Measurements from ENCODE around the gene SLC35C1. TPM values are rescaled to one million over a fixed set of nuclear protein-coding genes. Genes with fewer than 3 reads are reported as not detected.

The SLC35C1 gene
- 10 to 100 TPM; 14.1 to 20.6 TPM for total RNA-seq

GRCh38 chr11:45804761-45805304 lies at the start of gene SLC35C1:
TSS of gene SLC35C1 (plus strand) at chr11:45805149. CDS start at chr11:45805802, 653 bp downstream.
- Histone ChIP-seq H3K9me3 (no peaks in the 10 kb centered on the region), H3K27me3 (replicated peaks; ENCODE audit: insufficient read depth) (no peaks in the 10 kb centered on the region), H3K4me1 (replicated peaks) (peaks cover 24% of the 10 kb centered on the region), H3K27ac (peak within 1 kb of the TSS; percentile 81 to 88), H3K4me3 (peak within 1 kb of the TSS; percentile 70 to 83), H3K36me3 (no peaks in the 10 kb centered on the region)
- intact Hi-C loops (cut with DNase I): loop anchor here (5.0 kb wide), 1 partner anchor 42 kb away; the partner anchor contains the start of gene CRY2
- TF ChIP-seq CTCF (IDR thresholded peaks at IDR 0.05) (peak in 3 of 4 experiments; percentile 45 to 53 (median 49)), POLR2A (IDR thresholded peaks at IDR 0.05) (peak; percentile 98), POLR2AphosphoS5 (IDR thresholded peaks at IDR 0.05) (peak; percentile 93)
- peak; percentile 97 for DNase-seq (ENCODE audit: low spot score)
- 2% methylated on average over 36 of the region's 49 CpGs for WGBS

GRCh38 chr11:45755281-45755859 lies 49.6 kb upstream of the SLC35C1 start:
- H3K4me1 ChIP-seq (replicated peaks): no peaks in the 10 kb centered on the region
- 49% methylated on average over 14 of the region's 14 CpGs for WGBS
- H3K9me3 ChIP-seq: no peaks in the 10 kb centered on the region
- no peak for TF ChIP-seq POLR2A (IDR thresholded peaks at IDR 0.05)
- TF ChIP-seq POLR2AphosphoS5 (IDR thresholded peaks at IDR 0.05): no peak
- TF ChIP-seq CTCF (IDR thresholded peaks at IDR 0.05): no peak
- H3K27me3 ChIP-seq (replicated peaks; ENCODE audit: insufficient read depth): no peaks in the 10 kb centered on the region
- no peak overlapping the region for H3K4me3 ChIP-seq
- H3K27ac ChIP-seq: no peak overlapping the region
- intact Hi-C loops (cut with DNase I): no loop called here
- no peak for DNase-seq (ENCODE audit: low spot score)
- no peaks in the 10 kb centered on the region for H3K36me3 ChIP-seq

GRCh38 chr11:45756384-45757010 lies 48.5 kb upstream of the SLC35C1 start:
- Histone ChIP-seq H3K27ac (no peak overlapping the region), H3K4me3 (no peak overlapping the region), H3K4me1 (replicated peaks) (no peaks in the 10 kb centered on the region), H3K9me3 (no peaks in the 10 kb centered on the region), H3K36me3 (no peaks in the 10 kb centered on the region), H3K27me3 (replicated peaks; ENCODE audit: insufficient read depth) (no peaks in the 10 kb centered on the region)
- no peak for DNase-seq (ENCODE audit: low spot score)
- TF ChIP-seq POLR2AphosphoS5 (IDR thresholded peaks at IDR 0.05) (no peak), CTCF (IDR thresholded peaks at IDR 0.05) (no peak), POLR2A (IDR thresholded peaks at IDR 0.05) (no peak)
- intact Hi-C loops (cut with DNase I): no loop called here
- WGBS: 74% methylated on average over 13 of the region's 13 CpGs

- H3K36me3 ChIP-seq: no peaks in the 10 kb centered on the region
- no peaks in the 10 kb centered on the region for H3K4me1 ChIP-seq (replicated peaks)
- TF ChIP-seq CTCF (IDR thresholded peaks at IDR 0.05) (no peak), POLR2A (IDR thresholded peaks at IDR 0.05) (no peak), POLR2AphosphoS5 (IDR thresholded peaks at IDR 0.05) (no peak)
- no peak overlapping the region for H3K27ac ChIP-seq
- intact Hi-C loops (cut with DNase I): no loop called here
- no peaks in the 10 kb centered on the region for H3K9me3 ChIP-seq
- WGBS: 88% methylated on average over 7 of the region's 7 CpGs
- no peak overlapping the region for H3K4me3 ChIP-seq
- H3K27me3 ChIP-seq (replicated peaks; ENCODE audit: insufficient read depth): no peaks in the 10 kb centered on the region
- no peak for DNase-seq (ENCODE audit: low spot score)
Observed at GRCh38 chr11:45757672-45758071, 47.3 kb upstream of the SLC35C1 start.
